ENCODE measurements around the gene MDGA2.
"Not testable (repeated sequence)": the region's sequence is repeated elsewhere in the genome, so short reads cannot be mapped to it uniquely, and the experiment has no call there.

Gene MDGA2

GRCh38 chr14:47328376-47328775, 347.0 kb downstream of the MDGA2 start:
- no peak for DNase-seq (ENCODE audit: low read depth)
- no peak overlapping the region for H3K4me3 ChIP-seq (ENCODE audit: low read depth, low read length)
- TF ChIP-seq, protein P1, sequence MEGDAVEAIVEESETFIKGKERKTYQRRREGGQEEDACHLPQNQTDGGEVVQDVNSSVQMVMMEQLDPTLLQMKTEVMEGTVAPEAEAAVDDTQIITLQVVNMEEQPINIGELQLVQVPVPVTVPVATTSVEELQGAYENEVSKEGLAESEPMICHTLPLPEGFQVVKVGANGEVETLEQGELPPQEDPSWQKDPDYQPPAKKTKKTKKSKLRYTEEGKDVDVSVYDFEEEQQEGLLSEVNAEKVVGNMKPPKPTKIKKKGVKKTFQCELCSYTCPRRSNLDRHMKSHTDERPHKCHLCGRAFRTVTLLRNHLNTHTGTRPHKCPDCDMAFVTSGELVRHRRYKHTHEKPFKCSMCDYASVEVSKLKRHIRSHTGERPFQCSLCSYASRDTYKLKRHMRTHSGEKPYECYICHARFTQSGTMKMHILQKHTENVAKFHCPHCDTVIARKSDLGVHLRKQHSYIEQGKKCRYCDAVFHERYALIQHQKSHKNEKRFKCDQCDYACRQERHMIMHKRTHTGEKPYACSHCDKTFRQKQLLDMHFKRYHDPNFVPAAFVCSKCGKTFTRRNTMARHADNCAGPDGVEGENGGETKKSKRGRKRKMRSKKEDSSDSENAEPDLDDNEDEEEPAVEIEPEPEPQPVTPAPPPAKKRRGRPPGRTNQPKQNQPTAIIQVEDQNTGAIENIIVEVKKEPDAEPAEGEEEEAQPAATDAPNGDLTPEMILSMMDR (IDR thresholded peaks at IDR 0.05; ENCODE audit: low read depth, low read length, missing control alignments): no peak
- in situ Hi-C loops (cut with HindIII; ENCODE audit: low sequenced_read_pairs): no loop called here

DNA sequence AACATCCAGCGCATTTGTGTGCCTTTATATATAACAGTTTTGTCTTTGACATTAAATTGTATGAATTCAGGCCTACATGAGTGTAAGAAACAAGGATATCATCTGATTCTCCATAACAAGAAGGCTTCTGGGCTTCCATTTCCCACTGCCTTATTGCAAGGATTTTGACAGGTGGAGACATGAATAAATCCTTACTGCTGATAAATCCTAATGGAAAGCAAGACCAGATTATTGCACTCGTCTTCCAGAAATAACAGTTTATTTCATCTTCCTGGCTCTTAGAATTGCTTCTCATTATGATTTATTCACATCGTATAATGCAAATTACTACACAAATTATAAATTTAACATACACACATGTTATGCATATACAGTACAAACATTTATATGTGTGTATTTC, 348.1 kb downstream of the MDGA2 start:
- no peak overlapping the region for H3K4me3 ChIP-seq (ENCODE audit: low read depth, low read length)
- TF ChIP-seq, protein P1 (IDR thresholded peaks at IDR 0.05; ENCODE audit: low read depth, low read length, missing control alignments): no peak
- in situ Hi-C loops (cut with HindIII; ENCODE audit: low sequenced_read_pairs): no loop called here
- no peak for DNase-seq (ENCODE audit: low read depth)

- in situ Hi-C loops (cut with HindIII; ENCODE audit: low sequenced_read_pairs): no loop called here
- no peak overlapping the region for H3K4me3 ChIP-seq (ENCODE audit: low read depth, low read length)
- TF ChIP-seq, protein P1 (IDR thresholded peaks at IDR 0.05; ENCODE audit: low read depth, low read length, missing control alignments): no peak
- no peak for DNase-seq (ENCODE audit: low read depth)
Observed at GRCh38 chr14:47322751-47323150, 352.7 kb downstream of the MDGA2 start.

GRCh38 chr14:47302121-47302520, 373.3 kb downstream of the MDGA2 start:
- DNase-seq (ENCODE audit: low read depth): no peak
- no peak overlapping the region for H3K4me3 ChIP-seq (ENCODE audit: low read depth, low read length)
- TF ChIP-seq, protein P1 (IDR thresholded peaks at IDR 0.05; ENCODE audit: low read depth, low read length, missing control alignments): no peak
- in situ Hi-C loops (cut with HindIII; ENCODE audit: low sequenced_read_pairs): no loop called here

DNA sequence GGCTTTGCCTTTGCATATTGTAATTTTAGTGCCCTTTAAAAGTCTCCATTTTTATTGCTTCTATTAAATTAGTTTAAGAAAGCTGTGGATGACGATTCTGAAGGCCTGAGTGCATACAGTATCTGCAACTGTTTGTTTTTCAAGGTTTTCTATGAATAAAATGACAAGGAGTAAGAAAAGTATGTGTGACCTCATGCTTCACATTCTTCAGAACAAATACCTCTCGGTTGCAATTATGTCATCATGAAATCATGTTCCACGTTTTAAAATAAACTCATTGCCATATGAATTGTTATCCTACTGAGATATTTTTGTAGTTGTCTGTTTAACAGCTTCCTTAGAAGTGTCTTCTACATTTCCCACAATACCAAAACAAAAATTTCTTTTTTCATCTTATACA, 374.6 kb downstream of the MDGA2 start:
- in situ Hi-C loops (cut with HindIII; ENCODE audit: low sequenced_read_pairs): no loop called here
- DNase-seq (ENCODE audit: low read depth): no peak
- no peak overlapping the region for H3K4me3 ChIP-seq (ENCODE audit: low read depth, low read length)
- TF ChIP-seq, protein P1 (IDR thresholded peaks at IDR 0.05; ENCODE audit: low read depth, low read length, missing control alignments): no peak

GRCh38 chr14:47297374-47297773, 378.0 kb downstream of the MDGA2 start:
- in situ Hi-C loops (cut with HindIII; ENCODE audit: low sequenced_read_pairs): no loop called here
- DNase-seq (ENCODE audit: low read depth): no peak
- TF ChIP-seq, protein P1 (IDR thresholded peaks at IDR 0.05; ENCODE audit: low read depth, low read length, missing control alignments): no peak

DNA sequence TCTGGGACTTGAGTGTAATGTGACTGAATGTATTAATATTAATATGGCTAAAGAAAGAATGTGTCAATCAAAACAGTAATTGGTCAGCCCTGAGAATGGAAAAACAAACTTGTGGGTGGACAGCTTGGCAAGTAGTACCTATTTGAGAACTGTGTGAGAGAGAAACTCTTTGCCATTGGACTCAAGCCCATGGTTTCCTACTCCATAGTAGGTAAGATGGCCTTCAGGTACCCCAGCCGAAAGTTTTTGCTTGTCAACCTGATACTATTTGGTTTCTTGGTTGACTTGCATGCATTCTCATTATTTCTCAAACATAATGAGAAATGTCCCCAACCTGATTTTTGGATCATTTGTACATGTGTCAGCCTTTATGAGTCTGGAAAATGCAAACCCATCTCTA, 391.1 kb downstream of the MDGA2 start:
- DNase-seq (ENCODE audit: low read depth): no peak
- TF ChIP-seq, protein P1 (IDR thresholded peaks at IDR 0.05; ENCODE audit: low read depth, low read length, missing control alignments): no peak
- H3K4me3 ChIP-seq (ENCODE audit: low read depth, low read length): no peak overlapping the region
- in situ Hi-C loops (cut with HindIII; ENCODE audit: low sequenced_read_pairs): no loop called here

More at GRCh38 chr14:47297374-47297773, 378.0 kb downstream of the MDGA2 start:
- no peak overlapping the region for H3K4me3 ChIP-seq (ENCODE audit: low read depth, low read length)

DNA sequence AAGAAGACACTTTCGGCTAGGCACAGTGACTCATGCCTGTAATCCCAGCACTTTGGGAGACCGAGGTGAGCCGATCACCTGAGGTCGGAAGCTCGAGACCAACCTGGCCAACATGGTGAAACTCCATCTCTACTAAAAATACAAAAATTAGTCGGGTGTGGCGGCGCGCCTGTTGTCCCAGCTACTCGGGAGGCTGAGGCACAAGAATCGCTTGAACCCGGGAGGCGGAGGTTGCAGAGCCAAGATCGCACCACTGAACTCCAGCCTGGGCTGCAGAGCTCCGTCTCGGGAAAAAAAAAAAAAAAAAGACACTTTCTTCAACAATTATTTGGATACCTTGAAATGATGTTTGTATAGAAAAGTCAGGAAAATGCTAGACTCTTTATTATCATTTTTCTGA, 393.6 kb downstream of the MDGA2 start:
- H3K4me3 ChIP-seq (ENCODE audit: low read depth, low read length); in situ Hi-C loops (cut with HindIII; ENCODE audit: low sequenced_read_pairs); DNase-seq (ENCODE audit: low read depth): not testable (repeated sequence)
